Stimulated activated CD8-positive, alpha-beta memory T cell treated with anti-CD3 and anti-CD28 coated beads, Interleukin-12 subunit alpha, Interleukin-12 subunit beta, amount 100 ng/mL, for 24 hours (primary cell): ENCODE results near the gene LDAF1.
A peak's percentile ranks its signal among the peaks of the same experiment; 100 is the strongest.
"Not testable (repeated sequence)": the region's sequence is repeated elsewhere in the genome, so short reads cannot be mapped to it uniquely, and the experiment has no call there.

Experiments used
- DNase-seq: peaks from one replicate; pipeline ENCODE4 v3.0.0-alpha.2; 2020; ENCODE audit errors: extremely low read depth

Gene LDAF1

GRCh38 chr16:21162661-21163151 is 4.2 kb downstream of the LDAF1 start:
- DNase-seq: no peak

GRCh38 chr16:21163576-21163975 is 5.1 kb downstream of the LDAF1 start:
- DNase-seq: no peak

GRCh38 chr16:21164521-21165168 is 6.2 kb downstream of the LDAF1 start:
- DNase-seq: no peak

GRCh38 chr16:21166561-21166961 is 8.1 kb downstream of the LDAF1 start:
- DNase-seq: no peak

GRCh38 chr16:21167360-21167759 is 8.9 kb downstream of the LDAF1 start:
- no peak for DNase-seq

- DNase-seq: no peak
These were observed 9.6 kb downstream of the LDAF1 start for GRCh38 chr16:21167929-21168602.

GRCh38 chr16:21169249-21169981 is 10.9 kb downstream of the LDAF1 start:
- no peak for DNase-seq

- DNase-seq: not testable (repeated sequence)
These were observed 11.6 kb downstream of the LDAF1 start for GRCh38 chr16:21170116-21170515.

GRCh38 chr16:21172650-21173049 is 14.2 kb downstream of the LDAF1 start:
- DNase-seq: no peak

GRCh38 chr16:21175397-21175796 is 16.9 kb downstream of the LDAF1 start:
- DNase-seq: no peak

GRCh38 chr16:21179126-21179982 is 20.9 kb downstream of the LDAF1 start:
- no peak for DNase-seq

GRCh38 chr16:21179983-21180365 is 21.5 kb downstream of the LDAF1 start:
- no peak for DNase-seq

GRCh38 chr16:21183995-21184394 is 25.5 kb downstream of the LDAF1 start:
- DNase-seq: no peak

- peak; percentile 5 for DNase-seq
These were observed 26.4 kb downstream of the LDAF1 start for GRCh38 chr16:21184834-21185233.

- DNase-seq: no peak
These were observed 27.3 kb downstream of the LDAF1 start for GRCh38 chr16:21185659-21186325.

- DNase-seq: no peak
These were observed 27.8 kb downstream of the LDAF1 start for GRCh38 chr16:21186326-21186691.

GRCh38 chr16:21189311-21189710 is 30.8 kb downstream of the LDAF1 start:
- DNase-seq: no peak

- DNase-seq: no peak
These were observed 31.5 kb downstream of the LDAF1 start for GRCh38 chr16:21190013-21190412.

GRCh38 chr16:21190599-21190998 is 32.1 kb downstream of the LDAF1 start:
- DNase-seq: no peak

- DNase-seq: no peak
These were observed 34.5 kb downstream of the LDAF1 start for GRCh38 chr16:21192991-21193390.

GRCh38 chr16:21194771-21195301 is 36.4 kb downstream of the LDAF1 start:
- DNase-seq: no peak
